Fibroblast of villous mesenchyme (primary cell): ENCODE results near the gene COL20A1. TPM values are rescaled to one million over a fixed set of nuclear protein-coding genes. Genes with fewer than 3 reads are reported as not detected.

Source experiments
- DNase-seq: peaks from one replicate; pipeline ENCODE4 v3.0.0-alpha.2; 2010; ENCODE audit warnings: low read depth
- H3K4me3 ChIP-seq: 2 replicates; pipeline ENCODE4 v1.5.1; 2011; ENCODE audit warnings: low read depth, mild to moderate bottlenecking, low read length
- CTCF ChIP-seq: IDR thresholded peaks from 2 replicates; pipeline ENCODE4 v1.5.1; 2012; ENCODE audit warnings: low read depth, mild to moderate bottlenecking, low read length; ENCODE audit not compliant: insufficient read depth
- total RNA-seq: library from RNA; depleted of rRNA; stranded (reverse); fragments of >200 nt; gene quantifications from 2 replicates; pipeline ENCODE4 v1.2.3, GENCODE V29; 2012

Gene COL20A1
- total RNA-seq, 1 donor: under 0.01 TPM

GRCh38 chr20:63290677-63291472 lies 2.1 kb upstream of the COL20A1 start:
- TF ChIP-seq CTCF: peak; percentile 66
- no peak overlapping the region for H3K4me3 ChIP-seq
- peak; percentile 20 for DNase-seq

GRCh38 chr20:63291811-63292210 lies 1.2 kb upstream of the COL20A1 start:
- no peak for TF ChIP-seq CTCF
- DNase-seq: no peak

GRCh38 chr20:63292292-63292701 lies 689 bp upstream of the COL20A1 start:
- TF ChIP-seq CTCF: no peak
- DNase-seq: no peak
- H3K4me3 ChIP-seq: no peak overlapping the region

More at GRCh38 chr20:63291811-63292210, 1.2 kb upstream of the COL20A1 start:
- H3K4me3 ChIP-seq: no peak overlapping the region

- no peak for TF ChIP-seq CTCF
- no peak for DNase-seq
- no peak overlapping the region for H3K4me3 ChIP-seq
Measured at GRCh38 chr20:63293456-63293855, 470 bp downstream of the COL20A1 start.

GRCh38 chr20:63293871-63294535 lies 1.0 kb downstream of the COL20A1 start:
- H3K4me3 ChIP-seq: no peak overlapping the region
- no peak for DNase-seq
- no peak for TF ChIP-seq CTCF

- no peak for DNase-seq
- TF ChIP-seq CTCF: no peak
Measured at GRCh38 chr20:63294536-63294900, 1.5 kb downstream of the COL20A1 start.

More at GRCh38 chr20:63294536-63294900, 1.5 kb downstream of the COL20A1 start:
- H3K4me3 ChIP-seq: no peak overlapping the region
